D721Med (cell line): ENCODE measurements around the gene HOXA10.

Experiments used
- DNase-seq: peaks from one replicate; pipeline ENCODE4 v3.0.0; 2011; ENCODE audit warnings: low spot score; ENCODE audit not compliant: insufficient read length
- FAIRE-seq: peaks from 2 replicates; lab custom pipeline; 2011; peaks lifted over from hg19 to GRCh38; lab: Jason Lieb, UNC
- CTCF ChIP-seq: IDR thresholded peaks from 2 replicates; pipeline ENCODE4 v1.5.1; 2012; ENCODE audit warnings: mild to moderate bottlenecking, control low read depth; ENCODE audit not compliant: insufficient read depth; ENCODE audit errors: missing control alignments

Gene HOXA10

GRCh38 chr7:27175626-27176523, 1.8 kb upstream of the HOXA10 start:
- TF ChIP-seq CTCF: no peak
- no peak for FAIRE-seq
- DNase-seq: no peak

GRCh38 chr7:27174874-27175625, 930 bp upstream of the HOXA10 start:
- FAIRE-seq (no peak), DNase-seq (no peak)
- TF ChIP-seq CTCF: no peak

- FAIRE-seq (no peak), DNase-seq (no peak)
Measured at GRCh38 chr7:27173511-27173955, 587 bp downstream of the HOXA10 start.

GRCh38 chr7:27172823-27173510, 1.2 kb downstream of the HOXA10 start:
- DNase-seq (no peak), FAIRE-seq (no peak)
- TF ChIP-seq CTCF: no peak

More at GRCh38 chr7:27173511-27173955, 587 bp downstream of the HOXA10 start:
- TF ChIP-seq CTCF: no peak

- DNase-seq: no peak
- TF ChIP-seq CTCF: no peak
Measured at GRCh38 chr7:27172315-27172774, 1.8 kb downstream of the HOXA10 start.

GRCh38 chr7:27171637-27172314, 2.3 kb downstream of the HOXA10 start:
- TF ChIP-seq CTCF: no peak
- DNase-seq: no peak
- FAIRE-seq: no peak

More at GRCh38 chr7:27172315-27172774, 1.8 kb downstream of the HOXA10 start:
- FAIRE-seq: no peak
